OCI-LY3 (cell line): Measurements from ENCODE around the gene RPP25L.

Experiments
- H2AFZ ChIP-seq: fragments of 200-600, 300-600 bp; shearing (Covaris generic); 2 replicates; pipeline ENCODE4 v1.6.0; 2014; ENCODE audit warnings: antibody characterized with exemption, low read depth, low read length
- H3K27ac ChIP-seq: fragments of 200-600, 300-600 bp; sonication (generic); 2 replicates; pipeline ENCODE4 v1.5.1; 2014; ENCODE audit warnings: mild to moderate bottlenecking, low read length, moderate library complexity, mixed read lengths
- H3K27me3 ChIP-seq: fragments of 200-600, 300-600 bp; sonication (generic); 2 replicates; pipeline ENCODE4 v1.6.1; 2014; ENCODE audit warnings: low read depth, low read length, mixed read lengths
- H3K36me3 ChIP-seq: fragments of 200-600, 300-600 bp; sonication (generic); replicated peaks from 2 replicates; pipeline ENCODE3; 2014; ENCODE audit warnings: low read depth, low read length, mixed read lengths
- H3K4me1 ChIP-seq: fragments of 300-600, 200-600 bp; sonication (generic); 2 replicates; pipeline ENCODE4 v1.6.1; 2014; ENCODE audit warnings: low read length, mixed read lengths
- H3K4me2 ChIP-seq: fragments of 200-600, 300-600 bp; sonication (generic); 2 replicates; pipeline ENCODE4 v1.6.1; 2014; ENCODE audit warnings: low read length, mixed read lengths
- H3K4me3 ChIP-seq: fragments of 300-600, 200-600 bp; sonication (generic); 2 replicates; pipeline ENCODE4 v1.5.1; 2014; ENCODE audit warnings: antibody characterized with exemption, mild to moderate bottlenecking, low read length, moderate library complexity
- H3K79me2 ChIP-seq: fragments of 300-600, 200-600 bp; shearing (Covaris generic); 2 replicates; pipeline ENCODE4 v1.6.1; 2014; ENCODE audit warnings: mild to moderate bottlenecking, low read length, mixed read lengths
- H3K9ac ChIP-seq: fragments of 300-600, 200-600 bp; shearing (Covaris generic); 2 replicates; pipeline ENCODE4 v1.6.0; 2014; ENCODE audit warnings: mild to moderate bottlenecking, low read length, moderate library complexity
- H3K9me3 ChIP-seq: fragments of 200-600, 300-600 bp; shearing (Covaris generic); 2 replicates; pipeline ENCODE4 v1.6.1; 2014; ENCODE audit warnings: low read length, mixed read lengths; ENCODE audit not compliant: insufficient read depth
- H4K20me1 ChIP-seq: fragments of 200-600, 300-600 bp; sonication (generic); 2 replicates; pipeline ENCODE4 v1.6.1; 2016; ENCODE audit warnings: low read length, mixed read lengths; ENCODE audit not compliant: insufficient read depth
- CTCF ChIP-seq: fragments of 200-600, 300-600 bp; sonication (generic); IDR thresholded peaks from 2 replicates; pipeline ENCODE4 v1.5.1; 2014; ENCODE audit warnings: antibody characterized with exemption, low read length, low read depth
- EZH2phosphoT487 ChIP-seq: fragments of 200-600 bp; shearing (Covaris generic); IDR thresholded peaks from 2 replicates; pipeline ENCODE4 v1.6.1; 2018; ENCODE audit warnings: antibody characterized with exemption, mixed run types, low read depth

The RPP25L gene

GRCh38 chr9:34651876-34652601, 40.1 kb upstream of the RPP25L start, which contains the start of gene IL11RA:
IL11RA (plus strand) TSS chr9:34652185; CDS start chr9:34655218, 3,033 bp downstream.
- Histone ChIP-seq H4K20me1 (peaks cover 3% of the 10 kb centered on the region; the same call in 1 of the 2 replicates), H3K27me3 (no peaks in the 10 kb centered on the region), H3K36me3 (peaks cover 19% of the 10 kb centered on the region), H3K4me1 (peaks cover 8% of the 10 kb centered on the region), H3K9ac (no peak within 1 kb of the TSS), H3K79me2 (peaks cover 9% of the 10 kb centered on the region), H3K9me3 (no peaks in the 10 kb centered on the region), H3K4me2 (peak within 1 kb of the TSS; percentile 62), H2AFZ (no peak within 1 kb of the TSS), H3K4me3 (peak within 1 kb of the TSS; percentile 48), H3K27ac (no peak within 1 kb of the TSS)
- TF ChIP-seq CTCF: no peak
- no peak for TF ChIP-seq EZH2phosphoT487

- Histone ChIP-seq H3K4me2 (no peak overlapping the region), H3K4me1 (peaks cover 8% of the 10 kb centered on the region), H4K20me1 (peaks cover 3% of the 10 kb centered on the region; the same call in 1 of the 2 replicates), H3K36me3 (peaks cover 19% of the 10 kb centered on the region), H3K27ac (no peak overlapping the region), H3K27me3 (no peaks in the 10 kb centered on the region), H3K4me3 (no peak overlapping the region), H2AFZ (no peak overlapping the region), H3K79me2 (peaks cover 13% of the 10 kb centered on the region), H3K9me3 (no peaks in the 10 kb centered on the region), H3K9ac (no peak overlapping the region)
- TF ChIP-seq CTCF: no peak
- TF ChIP-seq EZH2phosphoT487: no peak
Observed at GRCh38 chr9:34651321-34651720, 39.4 kb upstream of the RPP25L start.

- TF ChIP-seq EZH2phosphoT487 (no peak), CTCF (no peak)
Observed at GRCh38 chr9:34650816-34651215, 38.9 kb upstream of the RPP25L start.

GRCh38 chr9:34648673-34649072, 36.8 kb upstream of the RPP25L start:
- no peak overlapping the region for H3K4me2 ChIP-seq
- no peak overlapping the region for H3K27ac ChIP-seq
- H3K79me2 ChIP-seq: peaks cover 13% of the 10 kb centered on the region
- no peaks in the 10 kb centered on the region for H3K9me3 ChIP-seq
- H2AFZ ChIP-seq: no peak overlapping the region
- peaks cover 19% of the 10 kb centered on the region for H3K36me3 ChIP-seq
- peaks cover 3% of the 10 kb centered on the region; the same call in 1 of the 2 replicates for H4K20me1 ChIP-seq
- no peaks in the 10 kb centered on the region for H3K27me3 ChIP-seq
- no peak overlapping the region for H3K9ac ChIP-seq
- H3K4me1 ChIP-seq: peaks cover 13% of the 10 kb centered on the region
- no peak overlapping the region for H3K4me3 ChIP-seq
- TF ChIP-seq CTCF (no peak), EZH2phosphoT487 (no peak)

More at GRCh38 chr9:34650816-34651215, 38.9 kb upstream of the RPP25L start:
- Histone ChIP-seq H3K79me2 (peaks cover 13% of the 10 kb centered on the region), H3K4me1 (peaks cover 13% of the 10 kb centered on the region), H3K36me3 (peaks cover 19% of the 10 kb centered on the region), H3K4me2 (no peak overlapping the region), H2AFZ (no peak overlapping the region), H3K27me3 (no peaks in the 10 kb centered on the region), H3K9ac (no peak overlapping the region), H3K27ac (no peak overlapping the region), H3K4me3 (no peak overlapping the region), H3K9me3 (no peaks in the 10 kb centered on the region), H4K20me1 (peaks cover 3% of the 10 kb centered on the region; the same call in 1 of the 2 replicates)
